ENCODE measurements around the gene GPNMB. TPM values are rescaled to one million over a fixed set of nuclear protein-coding genes. Genes with fewer than 3 reads are reported as not detected.

The GPNMB gene
- total RNA-seq, 1 donor from 2014 or later = 13.4 TPM

DNA sequence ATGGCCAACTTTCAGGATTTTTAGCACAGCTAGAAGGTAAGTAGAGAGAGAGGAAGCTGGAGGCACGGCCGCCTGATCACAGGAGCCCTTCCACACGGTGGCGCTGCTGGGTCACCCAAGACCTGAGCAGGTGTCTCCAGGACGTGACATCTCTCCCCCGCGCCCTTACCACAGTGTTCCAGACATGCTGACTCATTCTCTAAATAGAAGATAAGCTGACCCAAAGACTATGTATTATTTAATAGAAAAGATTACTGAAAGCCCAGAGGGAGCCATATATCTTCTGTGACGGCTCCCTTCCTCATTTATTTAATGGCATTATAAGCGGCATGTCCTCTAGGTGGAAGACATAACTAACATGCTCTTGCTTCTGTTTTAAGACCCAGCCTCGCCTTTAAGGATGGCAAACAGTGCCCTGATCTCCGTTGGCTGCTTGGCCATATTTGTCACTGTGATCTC lies 26.6 kb downstream of the GPNMB start:
- no peak overlapping the region for H3K4me3 ChIP-seq (ENCODE audit: low read depth, low read length)
- TF ChIP-seq, protein P1, sequence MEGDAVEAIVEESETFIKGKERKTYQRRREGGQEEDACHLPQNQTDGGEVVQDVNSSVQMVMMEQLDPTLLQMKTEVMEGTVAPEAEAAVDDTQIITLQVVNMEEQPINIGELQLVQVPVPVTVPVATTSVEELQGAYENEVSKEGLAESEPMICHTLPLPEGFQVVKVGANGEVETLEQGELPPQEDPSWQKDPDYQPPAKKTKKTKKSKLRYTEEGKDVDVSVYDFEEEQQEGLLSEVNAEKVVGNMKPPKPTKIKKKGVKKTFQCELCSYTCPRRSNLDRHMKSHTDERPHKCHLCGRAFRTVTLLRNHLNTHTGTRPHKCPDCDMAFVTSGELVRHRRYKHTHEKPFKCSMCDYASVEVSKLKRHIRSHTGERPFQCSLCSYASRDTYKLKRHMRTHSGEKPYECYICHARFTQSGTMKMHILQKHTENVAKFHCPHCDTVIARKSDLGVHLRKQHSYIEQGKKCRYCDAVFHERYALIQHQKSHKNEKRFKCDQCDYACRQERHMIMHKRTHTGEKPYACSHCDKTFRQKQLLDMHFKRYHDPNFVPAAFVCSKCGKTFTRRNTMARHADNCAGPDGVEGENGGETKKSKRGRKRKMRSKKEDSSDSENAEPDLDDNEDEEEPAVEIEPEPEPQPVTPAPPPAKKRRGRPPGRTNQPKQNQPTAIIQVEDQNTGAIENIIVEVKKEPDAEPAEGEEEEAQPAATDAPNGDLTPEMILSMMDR (IDR thresholded peaks at IDR 0.05; ENCODE audit: insufficient read depth, low read length, severe bottlenecking) = peak; percentile 98
- no peaks in the 10 kb centered on the region for H3K36me3 ChIP-seq (ENCODE audit: control insufficient read depth, insufficient read depth, low read length)
- DNase-seq (ENCODE audit: low read depth) (peak; percentile 93), FAIRE-seq (no peak)
- peaks cover 12% of the 10 kb centered on the region for H3K27me3 ChIP-seq (ENCODE audit: control insufficient read depth, insufficient read depth, low read length)

DNA sequence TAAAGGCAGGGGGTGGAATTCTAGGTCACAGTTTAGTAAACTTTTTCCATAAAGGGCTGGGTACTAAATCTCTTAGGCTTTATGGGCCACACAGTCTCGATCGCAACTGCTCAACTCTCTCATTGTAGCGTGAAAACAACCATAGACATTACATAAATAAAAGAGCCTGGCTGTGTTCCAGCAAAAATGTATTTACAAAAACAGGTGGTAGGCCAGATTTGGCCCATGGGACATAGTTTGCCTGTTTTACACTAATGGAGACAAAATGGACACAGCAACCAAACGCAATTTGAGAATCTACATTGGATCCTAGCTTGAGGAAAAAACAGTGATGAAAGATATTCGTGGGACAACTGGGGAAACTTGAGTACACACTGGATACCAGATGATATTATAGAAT lies 29.3 kb downstream of the GPNMB start:
- no peak for FAIRE-seq
- H3K4me3 ChIP-seq (ENCODE audit: low read depth, low read length) = no peak overlapping the region
- peaks cover 5% of the 10 kb centered on the region for H3K27me3 ChIP-seq (ENCODE audit: control insufficient read depth, insufficient read depth, low read length)
- TF ChIP-seq, protein P1 (IDR thresholded peaks at IDR 0.05; ENCODE audit: insufficient read depth, low read length, severe bottlenecking) = no peak
- H3K36me3 ChIP-seq (ENCODE audit: control insufficient read depth, insufficient read depth, low read length) = no peaks in the 10 kb centered on the region
- DNase-seq (ENCODE audit: low read depth) = no peak

DNA sequence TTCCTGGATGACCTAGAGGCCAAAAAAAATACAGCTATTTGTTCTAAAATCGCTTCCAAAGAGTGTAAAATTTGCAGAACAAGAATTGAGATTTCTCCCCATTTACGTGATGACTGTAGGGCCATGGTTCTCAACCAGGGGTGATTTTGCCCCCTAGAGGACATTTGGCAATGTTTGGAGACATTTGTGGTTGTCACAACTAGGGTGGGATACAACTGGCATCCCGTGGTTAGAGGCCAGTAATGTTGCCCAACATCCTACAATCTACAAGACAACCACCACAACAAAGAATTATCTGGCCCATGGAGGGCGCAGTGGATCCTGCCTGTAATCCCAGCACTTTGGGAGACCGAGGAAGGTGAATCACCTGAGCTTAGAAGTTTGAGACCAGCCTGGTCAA lies 29.8 kb downstream of the GPNMB start:
- H3K27me3 ChIP-seq (ENCODE audit: control insufficient read depth, insufficient read depth, low read length) = peaks cover 3% of the 10 kb centered on the region
- no peaks in the 10 kb centered on the region for H3K36me3 ChIP-seq (ENCODE audit: control insufficient read depth, insufficient read depth, low read length)
- TF ChIP-seq, protein P1 (IDR thresholded peaks at IDR 0.05; ENCODE audit: insufficient read depth, low read length, severe bottlenecking) = no peak
- no peak overlapping the region for H3K4me3 ChIP-seq (ENCODE audit: low read depth, low read length)
- DNase-seq (ENCODE audit: low read depth) (no peak), FAIRE-seq (no peak)

DNA sequence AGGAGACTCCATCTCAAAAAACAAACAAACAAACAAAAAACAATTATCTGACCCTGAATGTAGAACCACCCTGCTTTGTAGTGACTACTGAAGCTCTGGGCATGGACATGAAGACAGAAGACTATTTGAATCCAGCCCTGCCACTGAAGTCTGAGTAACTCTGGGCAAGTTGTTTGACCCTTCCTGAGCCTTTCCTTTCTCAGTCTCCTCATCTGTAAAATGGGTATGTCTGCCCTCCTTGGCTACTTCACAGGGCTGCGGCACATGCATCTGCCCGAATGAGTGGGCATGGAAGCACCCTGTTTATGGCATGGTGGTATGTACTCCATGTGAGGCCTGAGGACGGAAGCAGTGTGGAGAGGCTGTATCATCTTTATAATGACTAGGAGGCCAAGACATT lies 30.4 kb downstream of the GPNMB start:
- TF ChIP-seq, protein P1 (IDR thresholded peaks at IDR 0.05; ENCODE audit: insufficient read depth, low read length, severe bottlenecking) = no peak
- no peak overlapping the region for H3K4me3 ChIP-seq (ENCODE audit: low read depth, low read length)
- H3K36me3 ChIP-seq (ENCODE audit: control insufficient read depth, insufficient read depth, low read length) = no peaks in the 10 kb centered on the region
- DNase-seq (ENCODE audit: low read depth) (no peak), FAIRE-seq (no peak)
- H3K27me3 ChIP-seq (ENCODE audit: control insufficient read depth, insufficient read depth, low read length) = peaks cover 3% of the 10 kb centered on the region

DNA sequence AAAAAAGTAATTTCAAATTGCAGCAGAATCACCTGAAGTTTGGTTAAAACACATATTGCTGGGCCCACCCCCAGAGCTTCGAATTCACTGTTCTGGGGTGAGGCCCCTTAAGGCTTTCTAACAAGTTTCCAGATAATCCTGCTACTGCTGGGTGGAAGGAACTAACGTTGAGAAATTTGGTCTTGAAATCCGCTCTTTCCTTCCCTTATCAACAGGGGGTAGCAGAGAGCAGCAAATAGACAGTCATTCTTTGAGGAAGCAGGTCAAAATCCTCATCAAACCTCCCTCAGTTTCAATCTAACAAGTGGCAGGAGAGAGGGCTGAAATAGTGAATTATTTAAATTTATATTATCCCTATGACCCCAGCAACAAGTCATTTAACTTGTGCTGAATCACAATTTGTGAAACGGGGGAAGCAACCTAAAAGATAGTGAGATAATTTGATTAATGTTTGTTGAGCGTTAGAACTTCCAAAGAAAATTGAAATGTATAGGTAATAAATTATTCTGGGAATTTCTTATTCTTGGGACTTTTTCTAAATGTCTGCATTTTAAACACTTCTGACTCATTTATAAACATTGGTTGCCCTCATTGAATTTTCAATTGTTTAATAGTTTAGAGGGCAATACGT lies 30.9 kb downstream of the GPNMB start:
- FAIRE-seq = no peak
- H3K4me3 ChIP-seq (ENCODE audit: low read depth, low read length) = no peak overlapping the region
- peak; percentile 67 for DNase-seq (ENCODE audit: low read depth)
- TF ChIP-seq, protein P1 (IDR thresholded peaks at IDR 0.05; ENCODE audit: insufficient read depth, low read length, severe bottlenecking) = peak; percentile 80
- H3K36me3 ChIP-seq (ENCODE audit: control insufficient read depth, insufficient read depth, low read length) = no peaks in the 10 kb centered on the region
- peaks cover 2% of the 10 kb centered on the region for H3K27me3 ChIP-seq (ENCODE audit: control insufficient read depth, insufficient read depth, low read length)
